Immature natural killer cell (primary cell): Measurements from ENCODE around the gene ZSCAN5B. TPM values are rescaled to one million over a fixed set of nuclear protein-coding genes. Genes with fewer than 3 reads are reported as not detected.
"Not testable (repeated sequence)": the region's sequence is repeated elsewhere in the genome, so short reads cannot be mapped to it uniquely, and the experiment has no call there.

Source experiments
- DNase-seq, 3 donors: peaks; one replicate each; pipeline ENCODE4 v3.0.0; 2022; ENCODE audit warnings: mixed read lengths in 1 of 3
- H3K27ac Mint-ChIP-seq, 6 donors: one replicate each; pipeline ENCODE4 v1.8.0; 2020; ENCODE audit warnings: mixed read lengths in 6 of 6, mild to moderate bottlenecking in 5 of 6, inconsistent platforms in 4 of 6, moderate library complexity in 3 of 6
- H3K27me3 Mint-ChIP-seq, 3 donors: one replicate each; pipeline ENCODE4 v1.8.0; 2020 to 2021; ENCODE audit warnings: low read depth in 3 of 3, mild to moderate bottlenecking in 3 of 3, mixed read lengths in 3 of 3, moderate library complexity in 3 of 3, inconsistent platforms in 1 of 3
- H3K36me3 Mint-ChIP-seq, 3 donors: one replicate each; pipeline ENCODE4 v1.8.0; 2020; ENCODE audit warnings: mixed read lengths in 3 of 3, inconsistent platforms in 2 of 3, mild to moderate bottlenecking in 2 of 3
- H3K4me1 Mint-ChIP-seq, 2 donors: one replicate each; pipeline ENCODE4 v1.8.0; 2020; ENCODE audit warnings: inconsistent platforms in 2 of 2, mild to moderate bottlenecking in 2 of 2, mixed read lengths in 2 of 2, moderate library complexity in 1 of 2
- H3K4me3 Mint-ChIP-seq, 5 donors: one replicate each; pipeline ENCODE4 v1.8.0; 2020; ENCODE audit warnings: mild to moderate bottlenecking in 5 of 5, mixed read lengths in 5 of 5, inconsistent platforms in 3 of 5, moderate library complexity in 3 of 5
- H3K9me3 Mint-ChIP-seq, 6 donors: one replicate each; pipeline ENCODE4 v1.8.0; 2020; ENCODE audit warnings: mild to moderate bottlenecking in 6 of 6, mixed read lengths in 6 of 6, inconsistent platforms in 4 of 6, moderate library complexity in 3 of 6
- polyA plus RNA-seq, 3 donors: library from polyadenylated mRNA; unstranded; fragments of 300-500 nt; fragmentation: Illumina TruSeq; gene quantifications; one replicate each; pipeline ENCODE4 v1.2.3, GENCODE V29; 2021

Gene ZSCAN5B
- polyA plus RNA-seq, 3 donors from 2014 or later, result not detected

DNA sequence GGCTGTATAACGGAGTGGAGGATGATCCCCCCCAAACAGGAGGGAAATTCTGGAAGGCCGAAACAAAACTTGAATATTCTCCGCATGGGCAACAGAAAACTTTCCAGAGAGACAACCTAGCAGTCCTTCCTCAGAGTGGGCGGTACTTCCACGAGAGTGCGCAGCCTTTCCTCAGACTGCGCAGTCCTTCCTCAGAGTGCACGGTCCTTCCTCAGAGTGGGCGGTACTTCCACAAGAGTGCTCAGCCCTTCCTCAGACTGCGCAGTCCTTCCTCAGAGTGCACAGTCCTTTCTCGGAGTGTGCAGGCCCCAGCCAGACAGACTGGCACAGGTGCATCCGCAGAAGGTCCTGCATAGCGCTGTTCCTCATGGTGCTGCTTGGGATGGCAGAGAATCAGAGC is 34.5 kb downstream of the ZSCAN5B start:
- H3K36me3 Mint-ChIP-seq, result peaks cover 8 to 12% (median 11%) of the 10 kb centered on the region in 3 donors
- peaks cover 0 to 1% (median 0%) of the 10 kb centered on the region in 6 donors for H3K9me3 Mint-ChIP-seq
- H3K27me3 Mint-ChIP-seq, result peaks cover 0 to 6% (median 4%) of the 10 kb centered on the region in 3 donors
- no peak overlapping the region for H3K4me3 Mint-ChIP-seq
- H3K27ac Mint-ChIP-seq, result no peak overlapping the region
- H3K4me1 Mint-ChIP-seq, result no peaks in the 10 kb centered on the region
- no peak for DNase-seq

DNA sequence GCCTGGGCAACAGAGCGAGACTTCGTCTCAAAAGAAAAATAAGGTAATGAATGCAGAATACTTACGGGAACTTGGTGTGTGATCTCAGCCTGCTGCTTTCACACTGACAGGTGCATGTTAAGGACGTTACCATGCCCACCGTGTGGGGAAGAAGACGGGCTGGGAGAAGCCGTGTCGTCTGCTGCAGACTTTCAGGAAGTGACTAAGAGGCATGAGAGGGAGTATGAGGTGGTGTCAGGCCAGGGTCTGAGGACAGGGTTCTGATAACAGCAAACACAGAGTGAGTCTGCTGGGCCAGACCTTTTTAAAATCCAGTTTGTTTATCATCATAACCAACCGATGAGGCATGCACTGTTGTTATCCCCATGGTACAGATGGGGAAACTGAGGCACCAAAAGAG is 35.3 kb downstream of the ZSCAN5B start:
- DNase-seq, result no peak
- H3K27me3 Mint-ChIP-seq, result peaks cover 0 to 6% (median 3%) of the 10 kb centered on the region in 3 donors
- peaks cover 8 to 12% (median 11%) of the 10 kb centered on the region in 3 donors for H3K36me3 Mint-ChIP-seq
- no peak overlapping the region for H3K4me3 Mint-ChIP-seq
- H3K9me3 Mint-ChIP-seq, result peaks cover 0 to 1% (median 0%) of the 10 kb centered on the region in 6 donors
- H3K27ac Mint-ChIP-seq, result no peak overlapping the region
- no peaks in the 10 kb centered on the region for H3K4me1 Mint-ChIP-seq

DNA sequence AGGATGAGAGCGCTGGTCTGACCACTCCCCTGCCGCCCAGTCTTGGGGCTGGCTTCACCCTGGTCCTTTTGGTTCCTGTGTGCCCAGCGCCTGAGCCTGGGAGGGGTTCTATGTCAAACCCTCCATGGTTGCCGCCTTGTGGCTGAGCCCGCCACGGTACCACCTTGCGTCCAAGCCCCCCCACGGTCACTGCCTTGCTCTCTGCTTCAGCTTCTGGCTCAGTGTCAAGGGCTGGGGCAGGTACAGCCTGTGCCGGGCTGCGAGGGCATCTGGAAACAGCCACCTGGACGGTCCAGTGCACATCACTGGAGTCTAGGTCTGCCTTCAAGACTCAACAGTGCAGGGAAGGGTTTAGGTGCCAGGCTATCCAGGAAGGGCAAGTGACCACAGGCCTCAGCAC is 36.0 kb downstream of the ZSCAN5B start:
- no peak for DNase-seq
- H3K36me3 Mint-ChIP-seq, result peaks cover 8 to 12% (median 11%) of the 10 kb centered on the region in 3 donors
- H3K4me3 Mint-ChIP-seq, result no peak overlapping the region
- peaks cover 0 to 6% (median 1%) of the 10 kb centered on the region in 3 donors for H3K27me3 Mint-ChIP-seq
- peaks cover 0 to 1% (median 0%) of the 10 kb centered on the region in 6 donors for H3K9me3 Mint-ChIP-seq
- H3K4me1 Mint-ChIP-seq, result no peaks in the 10 kb centered on the region
- H3K27ac Mint-ChIP-seq, result no peak overlapping the region

DNA sequence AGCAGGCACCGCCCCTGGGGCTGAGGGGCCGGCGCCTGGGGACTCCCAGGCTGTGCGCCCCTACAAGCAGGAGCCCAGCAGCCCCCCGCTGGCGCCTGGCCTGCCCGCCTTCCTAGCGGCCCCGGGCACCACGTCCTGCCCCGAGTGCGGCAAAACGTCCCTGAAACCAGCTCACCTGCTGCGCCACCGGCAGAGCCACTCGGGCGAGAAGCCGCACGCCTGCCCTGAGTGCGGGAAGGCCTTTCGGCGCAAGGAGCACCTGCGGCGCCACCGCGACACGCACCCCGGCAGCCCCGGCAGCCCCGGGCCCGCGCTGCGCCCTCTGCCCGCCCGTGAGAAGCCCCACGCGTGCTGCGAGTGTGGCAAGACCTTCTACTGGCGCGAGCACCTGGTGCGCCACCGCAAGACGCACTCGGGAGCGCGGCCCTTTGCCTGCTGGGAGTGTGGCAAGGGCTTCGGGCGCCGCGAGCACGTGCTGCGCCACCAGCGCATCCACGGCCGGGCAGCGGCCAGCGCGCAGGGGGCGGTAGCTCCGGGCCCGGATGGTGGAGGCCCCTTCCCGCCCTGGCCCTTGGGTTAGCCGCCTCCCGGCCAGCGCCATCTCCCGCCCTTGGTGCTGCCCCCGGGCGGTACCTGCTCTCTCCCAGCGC is 37.8 kb downstream of the ZSCAN5B start:
- no peak overlapping the region for H3K4me3 Mint-ChIP-seq
- peaks cover 0 to 1% (median 0%) of the 10 kb centered on the region in 6 donors for H3K9me3 Mint-ChIP-seq
- no peaks in the 10 kb centered on the region for H3K4me1 Mint-ChIP-seq
- H3K27ac Mint-ChIP-seq, result no peak overlapping the region
- no peak for DNase-seq
- peaks cover 0 to 4% (median 0%) of the 10 kb centered on the region in 3 donors for H3K27me3 Mint-ChIP-seq
- H3K36me3 Mint-ChIP-seq, result peaks cover 8 to 15% (median 12%) of the 10 kb centered on the region in 3 donors

- no peak overlapping the region for H3K27ac Mint-ChIP-seq
- no peak for DNase-seq
- peaks cover 0 to 4% (median 0%) of the 10 kb centered on the region in 3 donors for H3K27me3 Mint-ChIP-seq
- no peaks in the 10 kb centered on the region for H3K4me1 Mint-ChIP-seq
- peaks cover 8 to 15% (median 12%) of the 10 kb centered on the region in 3 donors for H3K36me3 Mint-ChIP-seq
- no peaks in the 10 kb centered on the region for H3K9me3 Mint-ChIP-seq
- H3K4me3 Mint-ChIP-seq, result no peak overlapping the region
Measured at GRCh38 chr19:56159009-56159559, 38.5 kb downstream of the ZSCAN5B start.

DNA sequence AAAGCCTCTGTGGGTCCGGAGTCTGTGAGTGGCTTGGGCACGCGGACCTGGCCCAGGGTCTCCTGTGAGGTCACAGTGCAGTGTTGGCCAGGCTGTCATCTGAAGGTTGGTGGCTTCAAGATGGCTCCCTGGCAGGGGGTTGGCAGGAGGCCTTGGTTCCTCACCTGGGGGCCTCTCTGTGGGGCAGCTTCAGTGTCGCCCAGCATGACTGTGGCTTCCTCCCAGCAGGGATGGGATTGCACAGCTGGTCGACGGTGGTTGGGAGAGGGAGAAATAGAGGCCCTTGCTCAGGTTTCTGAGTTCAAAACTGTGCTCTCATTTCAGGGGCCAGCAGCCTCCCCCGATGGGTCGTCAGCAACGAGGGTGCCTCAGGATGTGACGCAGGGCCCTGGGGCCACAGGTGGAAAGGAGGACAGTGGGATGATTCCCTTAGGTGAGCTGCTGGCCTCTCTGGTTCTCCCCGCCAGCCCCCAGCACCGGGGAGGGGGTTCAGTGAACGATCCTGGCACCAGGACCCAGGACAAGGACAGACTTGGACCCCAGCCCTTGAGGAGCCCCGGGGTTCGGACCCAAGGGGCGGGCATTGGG is 39.3 kb downstream of the ZSCAN5B start:
- Mint-ChIP-seq H3K9me3 (no peaks in the 10 kb centered on the region), H3K4me1 (no peaks in the 10 kb centered on the region), H3K36me3 (peaks cover 12 to 16% (median 15%) of the 10 kb centered on the region in 3 donors), H3K4me3 (no peak overlapping the region), H3K27me3 (peaks cover 0 to 4% (median 0%) of the 10 kb centered on the region in 3 donors), H3K27ac (no peak overlapping the region)
- DNase-seq, result no peak

GRCh38 chr19:56156768-56157167 is 40.8 kb downstream of the ZSCAN5B start:
- Mint-ChIP-seq H3K27ac (no peak overlapping the region), H3K4me1 (no peaks in the 10 kb centered on the region)

DNA sequence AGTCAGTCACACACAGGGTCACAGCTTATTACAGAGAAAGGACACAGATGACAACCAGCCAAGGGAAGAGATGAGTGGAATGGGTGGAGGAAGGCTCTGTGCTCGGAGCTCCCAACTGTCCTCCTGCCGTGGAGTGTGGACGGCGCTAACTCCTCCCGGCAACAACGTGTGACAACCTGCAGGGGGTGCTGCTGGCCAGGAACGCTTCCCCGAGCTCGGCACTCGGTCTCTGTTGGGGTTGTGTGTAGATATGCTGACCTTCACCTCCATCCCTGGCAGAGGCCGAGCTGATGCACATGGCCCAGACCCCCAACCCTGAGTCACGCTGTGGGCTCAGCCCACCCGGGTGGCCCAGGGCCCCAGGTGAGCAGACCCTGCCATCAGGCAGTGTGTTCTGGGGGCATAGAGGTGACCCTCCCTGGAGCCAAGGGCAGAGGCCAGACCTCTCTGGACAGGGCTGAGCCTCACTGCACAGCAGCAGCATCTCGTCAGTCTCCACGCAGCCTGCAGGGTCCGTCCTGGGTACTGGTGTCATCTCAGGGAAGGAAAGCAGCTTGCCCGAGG is 42.4 kb downstream of the ZSCAN5B start:
- Mint-ChIP-seq H3K4me3 (no peak overlapping the region), H3K27ac (peak overlapping the region in 1 of 6 donors; percentile 11), H3K9me3 (no peaks in the 10 kb centered on the region), H3K27me3 (no peaks in the 10 kb centered on the region), H3K36me3 (peaks cover 14 to 18% (median 16%) of the 10 kb centered on the region in 3 donors), H3K4me1 (peaks cover 0 to 3% of the 10 kb centered on the region in 2 donors)
- no peak for DNase-seq

More at GRCh38 chr19:56156768-56157167, 40.8 kb downstream of the ZSCAN5B start:
- no peak for DNase-seq
- H3K9me3 Mint-ChIP-seq, result no peaks in the 10 kb centered on the region
- H3K27me3 Mint-ChIP-seq, result no peaks in the 10 kb centered on the region
- peaks cover 12 to 15% (median 13%) of the 10 kb centered on the region in 3 donors for H3K36me3 Mint-ChIP-seq
- no peak overlapping the region for H3K4me3 Mint-ChIP-seq

DNA sequence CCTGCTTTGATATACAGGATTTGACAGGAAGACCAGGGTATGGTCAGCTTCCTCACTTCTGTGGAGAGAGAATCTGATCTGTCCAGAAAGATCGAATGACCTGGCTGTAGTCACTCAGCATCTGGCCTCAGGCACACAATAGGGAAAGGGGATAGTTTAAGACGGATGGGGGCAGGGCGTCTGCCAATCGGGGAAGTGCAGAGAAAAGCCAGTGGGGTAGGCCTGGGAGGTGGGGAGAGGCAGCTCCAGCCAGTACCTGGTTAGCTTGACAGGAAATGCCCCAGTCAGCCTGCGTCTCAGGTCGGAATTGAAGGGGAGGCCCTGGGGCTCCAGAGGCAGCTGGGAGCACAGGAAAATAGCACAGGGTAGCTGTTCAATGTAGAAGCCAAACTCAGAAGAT is 44.1 kb downstream of the ZSCAN5B start:
- Mint-ChIP-seq H3K4me1 (peaks cover 4 to 5% of the 10 kb centered on the region in 2 donors), H3K36me3 (peaks cover 10 to 14% (median 13%) of the 10 kb centered on the region in 3 donors), H3K9me3 (no peaks in the 10 kb centered on the region), H3K27ac (peak overlapping the region in 2 of 6 donors; percentile 8 to 28), H3K4me3 (no peak overlapping the region), H3K27me3 (no peaks in the 10 kb centered on the region)
- DNase-seq, result no peak

GRCh38 chr19:56152644-56153043 is 44.9 kb downstream of the ZSCAN5B start:
- peaks cover 10 to 17% (median 12%) of the 10 kb centered on the region in 3 donors for H3K36me3 Mint-ChIP-seq
- H3K27ac Mint-ChIP-seq, result no peak overlapping the region
- H3K9me3 Mint-ChIP-seq, result no peaks in the 10 kb centered on the region
- no peak overlapping the region for H3K4me3 Mint-ChIP-seq
- H3K27me3 Mint-ChIP-seq, result no peaks in the 10 kb centered on the region
- no peak for DNase-seq
- H3K4me1 Mint-ChIP-seq, result peaks cover 4 to 5% of the 10 kb centered on the region in 2 donors

DNA sequence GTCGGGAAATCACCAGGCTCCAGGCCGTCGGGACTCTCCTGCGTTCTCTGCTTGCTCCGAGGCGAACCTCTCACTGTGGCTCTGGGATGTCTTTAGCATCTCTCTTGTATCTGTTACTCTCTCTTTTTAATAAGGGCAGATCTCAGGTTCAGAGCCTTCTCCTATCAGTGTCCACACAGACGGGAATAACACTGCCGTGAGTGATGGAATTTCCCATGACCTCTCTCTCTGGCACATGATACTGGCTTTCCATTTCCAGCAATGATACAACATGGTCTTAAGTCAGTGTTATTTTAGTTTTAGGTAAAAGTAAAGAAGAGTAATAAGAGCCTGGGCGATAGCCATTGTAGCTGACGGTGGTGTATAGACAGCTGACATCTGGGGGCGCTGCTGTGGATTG is 47.2 kb downstream of the ZSCAN5B start:
- no peak for DNase-seq
- no peaks in the 10 kb centered on the region for H3K27me3 Mint-ChIP-seq
- no peak overlapping the region for H3K4me3 Mint-ChIP-seq
- peaks cover 4 to 5% of the 10 kb centered on the region in 2 donors for H3K4me1 Mint-ChIP-seq
- H3K9me3 Mint-ChIP-seq, result no peaks in the 10 kb centered on the region
- H3K27ac Mint-ChIP-seq, result no peak overlapping the region
- peaks cover 8 to 17% (median 10%) of the 10 kb centered on the region in 3 donors for H3K36me3 Mint-ChIP-seq

GRCh38 chr19:56149656-56150038 is 47.9 kb downstream of the ZSCAN5B start:
- no peaks in the 10 kb centered on the region for H3K27me3 Mint-ChIP-seq
- no peaks in the 10 kb centered on the region for H3K9me3 Mint-ChIP-seq
- no peak overlapping the region for H3K4me3 Mint-ChIP-seq
- no peak overlapping the region for H3K27ac Mint-ChIP-seq
- peaks cover 4 to 5% of the 10 kb centered on the region in 2 donors for H3K4me1 Mint-ChIP-seq
- peaks cover 8 to 17% (median 10%) of the 10 kb centered on the region in 3 donors for H3K36me3 Mint-ChIP-seq
- no peak for DNase-seq

DNA sequence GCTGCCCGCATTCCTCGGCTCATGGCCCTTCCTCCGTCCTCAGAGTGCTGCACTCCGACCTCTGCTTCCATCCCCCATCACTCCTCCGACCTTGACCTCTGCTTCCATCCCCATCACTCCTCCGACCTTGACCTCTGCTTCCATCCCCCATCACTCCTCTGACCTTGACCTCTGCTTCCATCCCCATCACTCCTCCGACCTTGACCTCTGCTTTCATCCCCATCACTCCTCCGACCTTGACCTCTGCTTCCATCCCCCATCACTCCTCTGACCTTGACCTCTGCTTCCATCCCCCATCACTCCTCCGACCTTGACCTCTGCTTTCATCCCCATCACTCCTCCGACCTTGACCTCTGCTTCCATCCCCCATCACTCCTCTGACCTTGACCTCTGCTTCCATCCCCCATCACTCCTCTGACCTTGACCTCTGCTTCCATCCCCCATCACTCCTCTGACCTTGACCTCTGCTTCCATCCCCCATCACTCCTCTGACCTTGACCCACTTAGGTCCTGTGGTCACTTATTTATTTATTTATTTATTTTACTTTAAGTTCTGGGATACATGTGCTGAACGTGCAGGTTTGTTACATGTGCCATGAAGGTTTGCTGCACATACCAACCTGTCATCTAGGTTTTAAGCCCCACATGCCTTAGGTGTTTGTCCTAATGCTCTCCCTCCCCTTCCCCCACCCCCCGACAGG is 48.5 kb downstream of the ZSCAN5B start:
- H3K4me3 Mint-ChIP-seq, H3K27me3 Mint-ChIP-seq, DNase-seq, H3K27ac Mint-ChIP-seq, H3K4me1 Mint-ChIP-seq, H3K9me3 Mint-ChIP-seq: not testable (repeated sequence)
- peaks cover 8 to 17% (median 10%) of the 10 kb centered on the region in 3 donors for H3K36me3 Mint-ChIP-seq
